ENCODE measurements around the gene PLCL2. TPM values are rescaled to one million over a fixed set of nuclear protein-coding genes. Genes with fewer than 3 reads are reported as not detected.
"Not testable (repeated sequence)": the region's sequence is repeated elsewhere in the genome, so short reads cannot be mapped to it uniquely, and the experiment has no call there.

Gene PLCL2
- total RNA-seq, 4 donors from 2014 or later, result 1.4 to 4.5 (median 3.9) TPM

- WGBS, 2 donors, result 54 to 71% methylated on average over 6 of the region's 6 CpGs
- intact Hi-C loops (cut with DNase I; ENCODE audit: low total_unique reads), result no loop called here
- DNase-seq (ENCODE audit: low spot score in 2 of 2), result no peak
- H3K4me3 ChIP-seq (ENCODE audit: low read depth, poor library complexity, severe bottlenecking), result no peak overlapping the region
- no peak for TF ChIP-seq POLR2A (IDR thresholded peaks at IDR 0.05)
- TF ChIP-seq, protein P1, sequence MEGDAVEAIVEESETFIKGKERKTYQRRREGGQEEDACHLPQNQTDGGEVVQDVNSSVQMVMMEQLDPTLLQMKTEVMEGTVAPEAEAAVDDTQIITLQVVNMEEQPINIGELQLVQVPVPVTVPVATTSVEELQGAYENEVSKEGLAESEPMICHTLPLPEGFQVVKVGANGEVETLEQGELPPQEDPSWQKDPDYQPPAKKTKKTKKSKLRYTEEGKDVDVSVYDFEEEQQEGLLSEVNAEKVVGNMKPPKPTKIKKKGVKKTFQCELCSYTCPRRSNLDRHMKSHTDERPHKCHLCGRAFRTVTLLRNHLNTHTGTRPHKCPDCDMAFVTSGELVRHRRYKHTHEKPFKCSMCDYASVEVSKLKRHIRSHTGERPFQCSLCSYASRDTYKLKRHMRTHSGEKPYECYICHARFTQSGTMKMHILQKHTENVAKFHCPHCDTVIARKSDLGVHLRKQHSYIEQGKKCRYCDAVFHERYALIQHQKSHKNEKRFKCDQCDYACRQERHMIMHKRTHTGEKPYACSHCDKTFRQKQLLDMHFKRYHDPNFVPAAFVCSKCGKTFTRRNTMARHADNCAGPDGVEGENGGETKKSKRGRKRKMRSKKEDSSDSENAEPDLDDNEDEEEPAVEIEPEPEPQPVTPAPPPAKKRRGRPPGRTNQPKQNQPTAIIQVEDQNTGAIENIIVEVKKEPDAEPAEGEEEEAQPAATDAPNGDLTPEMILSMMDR (IDR thresholded peaks at IDR 0.05), result no peak
Measured at GRCh38 chr3:17094551-17094950, 209.8 kb downstream of the PLCL2 start.

DNA sequence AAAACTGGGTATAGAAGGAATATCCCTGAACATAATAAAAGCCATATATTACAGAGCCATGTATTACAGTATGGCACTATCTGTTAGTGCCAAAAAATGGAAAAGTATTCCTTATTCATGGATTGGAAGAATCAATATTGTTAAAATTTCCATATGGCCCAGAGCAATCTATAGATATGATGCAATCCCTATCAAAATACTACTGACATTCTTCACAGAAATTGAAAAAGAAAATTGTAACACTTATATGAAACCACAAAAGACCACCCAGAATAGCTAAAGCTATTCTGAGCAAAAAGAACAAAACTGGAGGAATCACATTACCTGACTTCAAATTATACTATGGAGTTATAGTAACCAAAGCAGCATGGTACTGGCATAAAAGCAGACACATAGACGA lies 218.8 kb downstream of the PLCL2 start:
- intact Hi-C loops (cut with DNase I; ENCODE audit: low total_unique reads), result no loop called here
- 76 to 78% methylated on average over 1 of the region's 1 CpG for WGBS, 2 donors
- H3K4me3 ChIP-seq (ENCODE audit: low read depth, poor library complexity, severe bottlenecking), result no peak overlapping the region
- no peak for DNase-seq (ENCODE audit: low spot score in 2 of 2)
- TF ChIP-seq POLR2A (IDR thresholded peaks at IDR 0.05), result no peak
- TF ChIP-seq, protein P1 (IDR thresholded peaks at IDR 0.05), result no peak

DNA sequence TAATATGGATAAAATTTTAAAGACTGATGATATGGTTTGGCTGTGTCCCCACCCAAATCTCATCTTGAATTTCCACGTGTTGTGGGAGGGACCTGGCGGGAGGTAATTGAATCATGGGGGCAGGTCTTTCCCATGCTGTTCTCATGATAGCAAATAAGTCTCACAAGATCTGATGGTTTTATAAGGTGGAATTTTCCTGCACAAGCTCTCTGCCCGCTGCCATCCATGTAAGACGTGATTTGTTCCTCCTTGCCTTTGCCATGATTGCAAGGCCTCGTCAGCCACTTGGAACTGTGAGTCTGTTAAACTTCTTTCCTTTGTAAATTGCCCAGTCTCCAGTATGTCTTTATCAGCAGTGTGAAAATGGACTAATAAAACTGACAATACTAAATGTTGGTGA lies 222.0 kb downstream of the PLCL2 start:
- intact Hi-C loops (cut with DNase I; ENCODE audit: low total_unique reads); H3K4me3 ChIP-seq (ENCODE audit: low read depth, poor library complexity, severe bottlenecking); DNase-seq (ENCODE audit: low spot score in 2 of 2): not testable (repeated sequence)
- 83 to 86% methylated on average over 5 of the region's 5 CpGs for WGBS, 2 donors

DNA sequence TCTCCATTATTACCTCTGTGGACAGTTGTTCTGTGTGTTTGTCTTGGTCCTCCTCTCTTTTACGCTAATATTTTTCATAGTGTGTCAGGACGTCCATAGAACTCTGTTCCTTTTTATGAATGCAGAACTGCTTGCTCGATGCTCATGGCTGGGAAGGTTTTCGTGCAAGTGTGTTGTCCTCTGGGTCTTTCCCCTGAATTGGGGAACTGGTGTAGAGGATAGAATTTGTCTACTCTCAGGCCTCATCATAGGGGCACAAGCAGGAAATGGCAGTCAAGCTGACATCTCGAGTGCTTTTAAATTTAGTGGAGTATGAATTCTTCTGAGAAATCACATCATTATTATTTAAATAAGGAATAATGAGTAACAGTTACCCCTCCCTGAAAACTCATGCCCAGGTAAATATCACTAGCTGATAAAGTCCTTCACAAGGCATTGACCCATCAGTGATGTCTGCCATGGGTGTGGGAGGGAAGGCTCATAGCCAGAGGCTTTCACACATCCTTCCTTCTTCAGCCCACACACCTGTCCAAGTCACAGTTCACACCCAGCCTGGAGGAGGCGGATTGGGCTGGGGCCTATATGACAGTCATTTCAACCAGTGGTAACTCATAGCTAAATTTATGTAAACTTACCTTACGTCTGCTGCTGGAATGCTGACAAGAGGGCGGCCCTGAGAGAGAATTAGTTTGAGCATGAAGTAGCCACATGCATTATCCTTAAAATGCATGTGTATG lies 226.1 kb downstream of the PLCL2 start:
- WGBS, 2 donors, result 74 to 84% methylated on average over 8 of the region's 8 CpGs
- intact Hi-C loops (cut with DNase I; ENCODE audit: low total_unique reads), result no loop called here
- no peak for DNase-seq (ENCODE audit: low spot score in 2 of 2)
- TF ChIP-seq, protein P1 (IDR thresholded peaks at IDR 0.05), result no peak
- no peak for TF ChIP-seq POLR2A (IDR thresholded peaks at IDR 0.05)
- H3K4me3 ChIP-seq (ENCODE audit: low read depth, poor library complexity, severe bottlenecking), result no peak overlapping the region

DNA sequence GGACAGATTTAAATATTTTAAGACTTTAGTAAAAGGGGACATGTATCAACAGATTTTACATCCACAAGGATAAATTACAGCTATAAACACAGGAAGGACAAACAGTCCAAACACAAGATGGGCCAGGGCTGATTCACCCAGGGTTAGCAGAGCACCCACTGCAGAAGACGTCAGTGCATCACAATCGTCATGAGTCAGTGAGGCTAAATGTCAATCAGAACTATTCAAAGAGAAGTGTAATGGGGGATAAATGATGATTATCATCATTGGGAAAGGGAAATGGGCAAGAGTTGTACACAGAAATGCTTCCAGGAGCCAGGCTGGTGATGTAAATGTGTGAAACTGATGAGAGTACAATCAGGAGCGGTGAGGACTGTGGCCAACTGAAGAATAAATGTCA lies 226.8 kb downstream of the PLCL2 start:
- TF ChIP-seq, protein P1 (IDR thresholded peaks at IDR 0.05), result no peak
- no peak for DNase-seq (ENCODE audit: low spot score in 2 of 2)
- intact Hi-C loops (cut with DNase I; ENCODE audit: low total_unique reads), result no loop called here
- H3K4me3 ChIP-seq (ENCODE audit: low read depth, poor library complexity, severe bottlenecking), result no peak overlapping the region
- 81 to 88% methylated on average over 3 of the region's 3 CpGs for whole genome bisulfite sequencing, 2 donors

GRCh38 chr3:17115186-17115585 lies 230.4 kb downstream of the PLCL2 start:
- 86 to 99% methylated on average over 3 of the region's 3 CpGs for WGBS, 2 donors
- TF ChIP-seq, protein P1 (IDR thresholded peaks at IDR 0.05), result no peak
- TF ChIP-seq POLR2A (IDR thresholded peaks at IDR 0.05), result no peak

More at GRCh38 chr3:17115186-17115585, 230.4 kb downstream of the PLCL2 start:
- DNase-seq (ENCODE audit: low spot score in 2 of 2), result no peak
- intact Hi-C loops (cut with DNase I; ENCODE audit: low total_unique reads), result no loop called here
- no peak overlapping the region for H3K4me3 ChIP-seq (ENCODE audit: low read depth, poor library complexity, severe bottlenecking)
